Measurements from ENCODE around the gene F5.

F5 gene

DNA sequence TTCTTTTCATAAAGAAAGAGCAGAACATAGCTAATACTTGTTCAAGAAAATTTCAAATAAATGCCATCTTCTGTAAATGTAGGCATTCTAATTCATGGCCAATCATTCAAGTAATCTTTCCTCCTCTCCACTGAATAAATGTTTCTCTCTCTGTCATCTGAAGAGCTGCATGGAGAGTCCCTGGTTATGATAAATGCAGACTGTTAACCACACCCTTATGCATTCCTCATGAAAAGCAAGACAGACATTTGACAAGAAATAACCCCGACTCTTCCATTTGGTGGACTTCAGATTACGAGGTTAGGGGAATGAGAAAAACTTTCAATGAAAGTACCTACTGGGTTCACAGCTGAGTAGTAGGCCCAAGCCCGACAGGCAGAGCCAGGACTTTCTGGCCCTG lies 55.8 kb downstream of the F5 start:
- TF ChIP-seq, protein P1, sequence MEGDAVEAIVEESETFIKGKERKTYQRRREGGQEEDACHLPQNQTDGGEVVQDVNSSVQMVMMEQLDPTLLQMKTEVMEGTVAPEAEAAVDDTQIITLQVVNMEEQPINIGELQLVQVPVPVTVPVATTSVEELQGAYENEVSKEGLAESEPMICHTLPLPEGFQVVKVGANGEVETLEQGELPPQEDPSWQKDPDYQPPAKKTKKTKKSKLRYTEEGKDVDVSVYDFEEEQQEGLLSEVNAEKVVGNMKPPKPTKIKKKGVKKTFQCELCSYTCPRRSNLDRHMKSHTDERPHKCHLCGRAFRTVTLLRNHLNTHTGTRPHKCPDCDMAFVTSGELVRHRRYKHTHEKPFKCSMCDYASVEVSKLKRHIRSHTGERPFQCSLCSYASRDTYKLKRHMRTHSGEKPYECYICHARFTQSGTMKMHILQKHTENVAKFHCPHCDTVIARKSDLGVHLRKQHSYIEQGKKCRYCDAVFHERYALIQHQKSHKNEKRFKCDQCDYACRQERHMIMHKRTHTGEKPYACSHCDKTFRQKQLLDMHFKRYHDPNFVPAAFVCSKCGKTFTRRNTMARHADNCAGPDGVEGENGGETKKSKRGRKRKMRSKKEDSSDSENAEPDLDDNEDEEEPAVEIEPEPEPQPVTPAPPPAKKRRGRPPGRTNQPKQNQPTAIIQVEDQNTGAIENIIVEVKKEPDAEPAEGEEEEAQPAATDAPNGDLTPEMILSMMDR (IDR thresholded peaks at IDR 0.05; ENCODE audit: low read depth, low read length, missing control alignments), result no peak
- H3K4me3 ChIP-seq (ENCODE audit: low read depth, low read length), result no peak overlapping the region
- DNase-seq (ENCODE audit: low read depth), result no peak

DNA sequence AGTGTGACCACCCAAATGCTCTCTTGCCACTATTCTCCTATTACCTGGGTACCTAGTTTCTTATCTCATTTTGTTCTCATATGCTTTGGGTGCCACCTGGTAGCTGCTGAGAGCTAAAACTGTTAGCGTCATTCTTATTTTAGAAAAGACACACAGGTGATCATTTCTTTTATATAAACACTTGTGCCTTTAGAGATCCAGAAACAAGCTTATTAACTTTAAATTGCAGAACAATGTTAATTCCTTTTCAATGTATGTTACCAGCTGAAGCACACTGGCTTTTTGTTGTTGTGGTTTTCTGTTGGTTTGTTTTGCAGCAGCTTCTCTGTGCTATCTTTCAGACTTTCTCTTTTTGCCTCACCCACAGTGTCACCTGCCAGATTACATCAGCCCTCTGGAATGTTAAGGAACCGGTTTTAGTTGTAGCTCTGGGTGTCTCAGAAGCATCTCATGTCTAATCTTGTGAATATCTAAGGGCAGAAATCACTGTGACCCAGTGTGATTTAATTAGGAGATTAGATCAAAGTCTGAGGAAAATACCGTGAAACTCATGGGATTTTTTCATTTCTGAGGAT lies 57.1 kb downstream of the F5 start:
- no peak overlapping the region for H3K4me3 ChIP-seq (ENCODE audit: low read depth, low read length)
- DNase-seq (ENCODE audit: low read depth), result no peak
- TF ChIP-seq, protein P1 (IDR thresholded peaks at IDR 0.05; ENCODE audit: low read depth, low read length, missing control alignments), result no peak

GRCh38 chr1:169528215-169529067 lies 57.8 kb downstream of the F5 start:
- no peak overlapping the region for H3K4me3 ChIP-seq (ENCODE audit: low read depth, low read length)
- TF ChIP-seq, protein P1 (IDR thresholded peaks at IDR 0.05; ENCODE audit: low read depth, low read length, missing control alignments), result no peak
- DNase-seq (ENCODE audit: low read depth), result no peak

GRCh38 chr1:169527451-169528214 lies 58.6 kb downstream of the F5 start:
- H3K4me3 ChIP-seq (ENCODE audit: low read depth, low read length), result no peak overlapping the region
- DNase-seq (ENCODE audit: low read depth), result no peak
- TF ChIP-seq, protein P1 (IDR thresholded peaks at IDR 0.05; ENCODE audit: low read depth, low read length, missing control alignments), result no peak

DNA sequence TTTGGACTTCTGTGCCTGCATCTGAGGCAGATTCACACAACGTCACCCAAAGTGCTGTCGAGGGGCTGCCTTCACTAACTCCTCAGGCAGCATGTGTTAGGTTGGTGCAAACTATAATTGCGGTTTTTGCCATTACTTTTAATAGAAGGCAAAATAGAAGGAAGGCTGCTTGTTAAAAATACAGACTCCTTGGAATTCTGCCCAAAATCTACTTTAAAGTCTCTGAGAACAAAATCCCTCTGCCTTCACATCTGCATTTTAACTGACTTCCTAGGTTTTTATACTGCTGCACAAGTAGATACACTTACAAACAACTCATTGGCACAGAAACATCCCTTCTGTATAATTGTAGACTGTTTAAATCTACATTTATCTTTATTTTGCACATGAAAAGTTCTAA lies 59.3 kb downstream of the F5 start:
- H3K4me3 ChIP-seq (ENCODE audit: low read depth, low read length), result no peak overlapping the region
- TF ChIP-seq, protein P1 (IDR thresholded peaks at IDR 0.05; ENCODE audit: low read depth, low read length, missing control alignments), result no peak
- no peak for DNase-seq (ENCODE audit: low read depth)

- TF ChIP-seq, protein P1 (IDR thresholded peaks at IDR 0.05; ENCODE audit: low read depth, low read length, missing control alignments), result no peak
- no peak overlapping the region for H3K4me3 ChIP-seq (ENCODE audit: low read depth, low read length)
- no peak for DNase-seq (ENCODE audit: low read depth)
These were observed 60.0 kb downstream of the F5 start for GRCh38 chr1:169526120-169526832.

Measured in GM12864 (cell line).